Upper lobe of left lung (tissue), 6 donors: ENCODE measurements around the gene MOB3C. TPM values are rescaled to one million over a fixed set of nuclear protein-coding genes. Genes with fewer than 3 reads are reported as not detected.
A peak's percentile ranks its signal among the peaks of the same experiment; 100 is the strongest.

Source experiments
- ATAC-seq, 2 donors: fragments of 200-7000 bp; cut with Tn5 transposase; one replicate each; pipeline ENCODE4 v1.9.1; 2022; ENCODE audit warnings: mild to moderate bottlenecking in 2 of 2, moderate library complexity in 2 of 2; ENCODE audit not compliant: low FRiP score in 2 of 2
- DNase-seq, 2 donors: peaks; one replicate each; pipeline ENCODE4 v3.0.0-alpha.2; 2019 to 2020
- H3K27ac ChIP-seq, 4 donors: fragments of 200-600 bp; sonication (generic); one replicate each; pipeline ENCODE4 v1.5.1; 2016 to 2019
- H3K27me3 ChIP-seq, 4 donors: fragments of 200-600 bp; sonication (generic); one replicate each; pipeline ENCODE4 v1.5.1; 2017 to 2019
- H3K36me3 ChIP-seq, 4 donors: fragments of 200-600 bp; sonication (generic); one replicate each; pipeline ENCODE4 v1.5.1; 2016 to 2019
- H3K4me1 ChIP-seq, 4 donors: fragments of 200-600 bp; sonication (generic); one replicate each; pipeline ENCODE4 v1.5.1; 2018 to 2019
- H3K4me3 ChIP-seq, 4 donors: fragments of 200-600 bp; sonication (generic); one replicate each; pipeline ENCODE4 v1.5.1; 2017 to 2019; ENCODE audit warnings: mild to moderate bottlenecking in 2 of 4, moderate library complexity in 1 of 4
- H3K9me3 ChIP-seq, 4 donors: fragments of 200-600 bp; sonication (generic); one replicate each; pipeline ENCODE4 v1.5.1; 2018 to 2019
- EP300 ChIP-seq, 4 donors: sonication (generic); formaldehyde crosslinking; IDR thresholded peaks; one replicate each; pipeline ENCODE4 v1.5.1; 2017; ENCODE audit warnings: antibody characterized with exemption in 4 of 4, control low read depth in 2 of 4
- POLR2A ChIP-seq, 4 donors: fragments of 450-650 bp; IDR thresholded peaks; one replicate each; pipeline ENCODE4 v1.5.1; 2016 to 2017; ENCODE audit warnings: antibody characterized with exemption in 4 of 4, mild to moderate bottlenecking in 2 of 4
- POLR2AphosphoS5 ChIP-seq, 2 donors: sonication (generic); formaldehyde crosslinking; IDR thresholded peaks; one replicate each; pipeline ENCODE4 v1.5.1; 2017; ENCODE audit warnings: antibody characterized with exemption in 2 of 2
- WGBS, 2 donors: methylation state at CpG; one replicate each; pipeline ENCODE4 v1.1.5; 2017 to 2018; 5-methylcytosine and 5-hydroxymethylcytosine counted together
- total RNA-seq, 6 donors: library from RNA; depleted of rRNA in 4 of 6; stranded (reverse); fragments of >200 nt in 4 of 6; gene quantifications; one replicate each; pipeline versions ENCODE4 v1.1.0 to v1.2.1, GENCODE V29; 2016 to 2021
- TF ChIP-seq, protein P1 (sequence below), 6 experiments: fragments of 450-650 bp in 4 of 6; fragments of 200-600 bp in 2 of 6; sonication (generic) in 2 of 6; IDR thresholded peaks; one replicate each; pipeline ENCODE4 v1.5.1; 2016 to 2019; ENCODE audit warnings: antibody characterized with exemption in 6 of 6
- donor health status: DM: no; HTN: no; CAD: no; lungs with moderate emphysema.
- donor health status: DM: no; HTN: yes; CAD: no; lungs with severe emphysema.

The MOB3C gene
- total RNA-seq, 6 donors from 2014 or later = 15.1 to 33.3 (median 22.2) TPM

DNA sequence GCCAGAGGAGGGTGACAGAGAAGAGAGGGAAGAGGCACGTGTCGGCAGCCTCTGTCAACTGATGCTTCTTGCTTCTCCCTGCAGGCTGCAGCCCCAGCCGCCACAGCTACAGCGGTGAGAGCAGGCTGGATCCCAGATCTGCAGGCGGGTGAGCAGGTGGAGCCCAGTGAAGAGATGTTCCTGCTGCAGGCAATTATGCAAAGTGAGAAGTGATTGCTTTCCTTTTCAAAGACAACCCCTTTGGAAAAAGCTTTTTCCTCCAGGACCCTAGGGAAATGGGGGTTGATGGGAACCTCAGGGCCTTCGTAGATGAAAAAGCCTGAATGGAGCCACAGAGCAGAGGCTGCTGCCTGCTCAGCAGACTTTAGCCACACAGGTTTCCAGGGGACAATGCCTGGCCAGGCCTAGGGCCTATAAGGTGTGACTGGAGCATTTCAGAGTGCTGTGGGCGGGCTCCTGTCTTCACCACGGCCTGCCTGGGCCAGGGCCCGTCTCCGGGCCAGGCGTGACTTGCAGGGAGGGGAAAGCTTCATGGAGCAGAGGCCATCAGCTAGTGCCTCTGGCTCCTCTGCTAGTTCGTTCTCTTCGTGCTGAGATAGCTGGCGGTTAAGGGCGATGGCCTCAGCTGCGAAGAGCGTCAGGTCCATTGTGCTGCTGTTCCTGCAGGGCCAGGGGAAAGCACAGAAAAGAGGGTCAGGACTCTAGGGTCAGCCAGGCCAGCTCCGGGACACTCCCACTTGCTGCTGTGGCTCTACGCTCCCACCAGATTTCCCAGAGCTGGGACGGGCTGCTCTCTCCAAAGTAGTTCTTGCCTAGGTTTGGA lies 58.3 kb downstream of the MOB3C start:
- DNase-seq (peak in 1 of 2 donors; percentile 63), ATAC-seq (no peak)
- no peak overlapping the region for H3K27ac ChIP-seq
- no peaks in the 10 kb centered on the region for H3K27me3 ChIP-seq
- no peak overlapping the region for H3K4me3 ChIP-seq
- TF ChIP-seq EP300 (IDR thresholded peaks at IDR 0.05) = no peak
- no peak for TF ChIP-seq POLR2A (IDR thresholded peaks at IDR 0.05)
- no peak for TF ChIP-seq POLR2AphosphoS5 (IDR thresholded peaks at IDR 0.05)
- TF ChIP-seq, protein P1, sequence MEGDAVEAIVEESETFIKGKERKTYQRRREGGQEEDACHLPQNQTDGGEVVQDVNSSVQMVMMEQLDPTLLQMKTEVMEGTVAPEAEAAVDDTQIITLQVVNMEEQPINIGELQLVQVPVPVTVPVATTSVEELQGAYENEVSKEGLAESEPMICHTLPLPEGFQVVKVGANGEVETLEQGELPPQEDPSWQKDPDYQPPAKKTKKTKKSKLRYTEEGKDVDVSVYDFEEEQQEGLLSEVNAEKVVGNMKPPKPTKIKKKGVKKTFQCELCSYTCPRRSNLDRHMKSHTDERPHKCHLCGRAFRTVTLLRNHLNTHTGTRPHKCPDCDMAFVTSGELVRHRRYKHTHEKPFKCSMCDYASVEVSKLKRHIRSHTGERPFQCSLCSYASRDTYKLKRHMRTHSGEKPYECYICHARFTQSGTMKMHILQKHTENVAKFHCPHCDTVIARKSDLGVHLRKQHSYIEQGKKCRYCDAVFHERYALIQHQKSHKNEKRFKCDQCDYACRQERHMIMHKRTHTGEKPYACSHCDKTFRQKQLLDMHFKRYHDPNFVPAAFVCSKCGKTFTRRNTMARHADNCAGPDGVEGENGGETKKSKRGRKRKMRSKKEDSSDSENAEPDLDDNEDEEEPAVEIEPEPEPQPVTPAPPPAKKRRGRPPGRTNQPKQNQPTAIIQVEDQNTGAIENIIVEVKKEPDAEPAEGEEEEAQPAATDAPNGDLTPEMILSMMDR (IDR thresholded peaks at IDR 0.05) = no peak
- H3K36me3 ChIP-seq = peaks cover 0 to 55% (median 50%) of the 10 kb centered on the region in 4 donors
- H3K4me1 ChIP-seq = no peaks in the 10 kb centered on the region
- WGBS, 2 donors = 79 to 88% methylated on average over 10 to 20 of the region's 20 CpGs
- no peaks in the 10 kb centered on the region for H3K9me3 ChIP-seq

Other genes starting within 250 kb of the MOB3C start
- gene FAAH, start 222.5 kb downstream of the MOB3C start, total RNA-seq = 10 to 100 TPM; 34.1 to 67.1 (median 46.8) TPM
- gene DMBX1, start 127.0 kb downstream of the MOB3C start, total RNA-seq = not detected
- not detected for gene KNCN, start 65.2 kb downstream of the MOB3C start, total RNA-seq
- gene MKNK1, start 12.5 kb downstream of the MOB3C start, total RNA-seq = 100 to 1,000 TPM in 1 of 6 donors, 10 to 100 TPM in 5; 45.7 to 174 (median 62.2) TPM
- gene ATPAF1, start 51.6 kb upstream of the MOB3C start, total RNA-seq = 10 to 100 TPM; 26.2 to 39.6 (median 34.3) TPM
- gene TEX38, start 55.0 kb upstream of the MOB3C start, total RNA-seq = not detected
- 100 to 1,000 TPM; 100 to 171 (median 115) TPM for gene EFCAB14, start 102.3 kb upstream of the MOB3C start, total RNA-seq
- gene CYP4B1, start 182.2 kb upstream of the MOB3C start, total RNA-seq = 1,000 to 10,000 TPM in 1 of 6 donors, 100 to 1,000 TPM in 5; 211 to 1,043 (median 640) TPM